Mesendoderm (in vitro differentiated cells): ENCODE results near the gene TAOK3.

Experiments
- DNase-seq: peaks from one replicate; pipeline ENCODE4 v3.0.0; 2013
- H2AK5ac ChIP-seq: 2 replicates; pipeline ENCODE4 v1.6.1; 2013; ENCODE audit warnings: low read length, inconsistent platforms
- H2BK120ac ChIP-seq: 2 replicates; pipeline ENCODE4 v1.6.1; 2013; ENCODE audit warnings: low read depth, mild to moderate bottlenecking, low read length, moderate library complexity, mixed read lengths
- H2BK15ac ChIP-seq: replicated peaks from 2 replicates; pipeline ENCODE4 v1.6.1; 2013; ENCODE audit warnings: low read depth, mild to moderate bottlenecking, moderate library complexity
- H2BK5ac ChIP-seq: 2 replicates; pipeline ENCODE4 v1.6.1; 2013; ENCODE audit warnings: low read length, inconsistent platforms
- H3K18ac ChIP-seq: 2 replicates; pipeline ENCODE4 v1.6.1; 2013; ENCODE audit warnings: mild to moderate bottlenecking, low read length, mixed read lengths
- H3K23ac ChIP-seq: one replicate; pipeline ENCODE4 v1.6.1; 2013; ENCODE audit warnings: low read length
- H3K27ac ChIP-seq: 2 replicates; pipeline ENCODE4 v1.5.1; 2013; ENCODE audit warnings: low read depth, mild to moderate bottlenecking, inconsistent platforms, low read length, moderate library complexity
- H3K27me3 ChIP-seq: 2 replicates; pipeline ENCODE4 v1.6.1; 2013; ENCODE audit warnings: low read length, control low read depth, mild to moderate bottlenecking, inconsistent platforms; ENCODE audit not compliant: insufficient read depth, poor library complexity
- H3K36me3 ChIP-seq: 2 replicates; pipeline ENCODE4 v1.6.1; 2013; ENCODE audit warnings: low read length, inconsistent platforms; ENCODE audit not compliant: control insufficient read depth, insufficient read depth
- H3K4ac ChIP-seq: one replicate; pipeline ENCODE4 v1.6.1; 2013; ENCODE audit warnings: low read depth, mild to moderate bottlenecking, low read length, moderate library complexity
- H3K4me1 ChIP-seq: 2 replicates; pipeline ENCODE4 v1.6.1; 2013; ENCODE audit warnings: low read depth, low read length, inconsistent platforms; ENCODE audit not compliant: control insufficient read depth
- H3K4me2 ChIP-seq: 2 replicates; pipeline ENCODE4 v1.6.1; 2013; ENCODE audit warnings: low read length
- H3K4me3 ChIP-seq: 2 replicates; pipeline ENCODE4 v1.5.1; 2013; ENCODE audit warnings: mild to moderate bottlenecking, low read length
- H3K56ac ChIP-seq: one replicate; pipeline ENCODE4 v1.6.1; 2013; ENCODE audit warnings: low read length
- H3K79me1 ChIP-seq: 2 replicates; pipeline ENCODE4 v1.6.1; 2013; ENCODE audit warnings: low read length, inconsistent platforms
- H3K79me2 ChIP-seq: 2 replicates; pipeline ENCODE4 v1.6.1; 2013; ENCODE audit warnings: mild to moderate bottlenecking, low read length; ENCODE audit not compliant: control insufficient read depth, insufficient read depth
- H3K9ac ChIP-seq: 2 replicates; pipeline ENCODE4 v1.6.1; 2013; ENCODE audit warnings: low read length, inconsistent platforms
- H4K5ac ChIP-seq: one replicate; pipeline ENCODE4 v1.6.1; 2013; ENCODE audit warnings: low read length
- H4K8ac ChIP-seq: one replicate; pipeline ENCODE4 v1.6.1; 2013; ENCODE audit warnings: low read depth, mild to moderate bottlenecking, control low read depth, low read length, moderate library complexity
- WGBS: extraction: QIAGEN DNeasy Blood & Tissue Kit; methylation state at CpG from one replicate; pipeline ENCODE4 v1.1.7; 2013; ENCODE audit warnings: low lambda C conversion rate, missing lambda C conversion rate; ENCODE audit not compliant: insufficient coverage; ENCODE audit errors: extremely low coverage; 5-methylcytosine and 5-hydroxymethylcytosine counted together

TAOK3 gene

DNA sequence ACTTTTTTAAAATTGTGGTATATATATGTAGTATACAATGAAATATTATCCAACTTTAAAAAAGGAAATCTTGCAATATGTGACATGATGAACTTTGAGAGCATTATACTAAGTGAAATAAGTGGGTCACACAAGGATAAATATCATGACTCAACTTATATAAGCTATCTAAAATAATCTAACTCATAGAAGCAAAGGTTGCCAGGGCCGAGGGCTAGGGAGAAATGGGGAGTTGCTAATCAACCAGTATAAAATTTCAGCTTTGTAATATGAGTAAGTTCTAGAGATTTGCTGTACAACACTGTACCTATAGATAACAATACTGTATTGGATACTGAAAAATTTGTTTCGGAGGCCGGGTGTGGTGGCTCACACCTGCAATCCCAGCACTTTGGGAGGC, 38.5 kb downstream of the TAOK3 start:
- Histone ChIP-seq H2BK15ac (no peak overlapping the region), H3K4me1 (peaks cover 3% of the 10 kb centered on the region), H3K4ac (no peak overlapping the region), H3K4me3 (no peak overlapping the region), H3K79me1 (no peaks in the 10 kb centered on the region), H4K5ac (no peak overlapping the region), H3K27me3 (no peaks in the 10 kb centered on the region), H2AK5ac (no peak overlapping the region), H2BK120ac (no peak overlapping the region), H3K23ac (no peak overlapping the region), H2BK5ac (no peak overlapping the region), H4K8ac (no peak overlapping the region), H3K18ac (no peak overlapping the region), H3K36me3 (no peaks in the 10 kb centered on the region), H3K79me2 (no peaks in the 10 kb centered on the region), H3K9ac (no peak overlapping the region), H3K27ac (no peak overlapping the region), H3K4me2 (no peak overlapping the region), H3K56ac (no peak overlapping the region)
- WGBS, result no CpG with 5 or more reads among the region's 3 CpGs
- no peak for DNase-seq

GRCh38 chr12:118332511-118332910, 40.2 kb downstream of the TAOK3 start:
- Histone ChIP-seq H4K5ac (no peak overlapping the region), H3K79me1 (no peaks in the 10 kb centered on the region), H4K8ac (no peak overlapping the region), H3K18ac (no peak overlapping the region), H3K4me1 (no peaks in the 10 kb centered on the region), H3K27ac (no peak overlapping the region), H2BK120ac (no peak overlapping the region), H3K23ac (no peak overlapping the region), H2BK15ac (no peak overlapping the region), H3K4me2 (no peak overlapping the region), H3K36me3 (no peaks in the 10 kb centered on the region), H3K27me3 (no peaks in the 10 kb centered on the region), H2AK5ac (no peak overlapping the region), H3K56ac (no peak overlapping the region), H3K4ac (no peak overlapping the region), H2BK5ac (no peak overlapping the region), H3K79me2 (no peaks in the 10 kb centered on the region), H3K4me3 (no peak overlapping the region), H3K9ac (no peak overlapping the region)
- no CpG with 5 or more reads among the region's 4 CpGs for WGBS
- no peak for DNase-seq

GRCh38 chr12:118330421-118331018, 42.2 kb downstream of the TAOK3 start:
- H3K27ac ChIP-seq, result no peak overlapping the region
- no peak overlapping the region for H2BK5ac ChIP-seq
- no peaks in the 10 kb centered on the region for H3K79me1 ChIP-seq
- H3K4ac ChIP-seq, result no peak overlapping the region
- H3K56ac ChIP-seq, result no peak overlapping the region
- H2BK15ac ChIP-seq, result no peak overlapping the region
- H3K36me3 ChIP-seq, result no peaks in the 10 kb centered on the region
- no peaks in the 10 kb centered on the region for H3K79me2 ChIP-seq
- no peaks in the 10 kb centered on the region for H3K4me1 ChIP-seq
- H3K4me2 ChIP-seq, result no peak overlapping the region
- H4K8ac ChIP-seq, result no peak overlapping the region
- no peak overlapping the region for H2BK120ac ChIP-seq
- no peak for DNase-seq
- H3K18ac ChIP-seq, result no peak overlapping the region
- WGBS, result no CpG with 5 or more reads among the region's 3 CpGs
- no peak overlapping the region for H3K23ac ChIP-seq
- H2AK5ac ChIP-seq, result no peak overlapping the region
- no peak overlapping the region for H4K5ac ChIP-seq
- no peaks in the 10 kb centered on the region for H3K27me3 ChIP-seq
- H3K4me3 ChIP-seq, result no peak overlapping the region
- no peak overlapping the region for H3K9ac ChIP-seq

GRCh38 chr12:118328486-118329330, 44.0 kb downstream of the TAOK3 start:
- H2BK5ac ChIP-seq, result no peak overlapping the region

GRCh38 chr12:118327391-118327790, 45.3 kb downstream of the TAOK3 start:
- H3K79me2 ChIP-seq, result no peaks in the 10 kb centered on the region
- H3K18ac ChIP-seq, result no peak overlapping the region
- no peak overlapping the region for H2BK15ac ChIP-seq
- H3K36me3 ChIP-seq, result no peaks in the 10 kb centered on the region
- no peak overlapping the region for H3K56ac ChIP-seq
- H3K23ac ChIP-seq, result no peak overlapping the region
- no peak overlapping the region for H4K5ac ChIP-seq
- H4K8ac ChIP-seq, result no peak overlapping the region
- no peak for DNase-seq
- H3K4me2 ChIP-seq, result no peak overlapping the region
- no peak overlapping the region for H2AK5ac ChIP-seq
- no peak overlapping the region for H3K9ac ChIP-seq
- no peaks in the 10 kb centered on the region for H3K79me1 ChIP-seq
- no peaks in the 10 kb centered on the region for H3K4me1 ChIP-seq
- H2BK5ac ChIP-seq, result no peak overlapping the region
- H3K4me3 ChIP-seq, result no peak overlapping the region
- no peak overlapping the region for H3K27ac ChIP-seq
- H2BK120ac ChIP-seq, result no peak overlapping the region
- no peaks in the 10 kb centered on the region for H3K27me3 ChIP-seq
- H3K4ac ChIP-seq, result no peak overlapping the region

More at GRCh38 chr12:118328486-118329330, 44.0 kb downstream of the TAOK3 start:
- no peaks in the 10 kb centered on the region for H3K36me3 ChIP-seq
- H3K18ac ChIP-seq, result no peak overlapping the region
- H2BK120ac ChIP-seq, result no peak overlapping the region
- H3K23ac ChIP-seq, result no peak overlapping the region
- H3K27me3 ChIP-seq, result no peaks in the 10 kb centered on the region
- no peaks in the 10 kb centered on the region for H3K79me1 ChIP-seq
- H4K8ac ChIP-seq, result no peak overlapping the region
- no peaks in the 10 kb centered on the region for H3K79me2 ChIP-seq
- H4K5ac ChIP-seq, result no peak overlapping the region
- H2BK15ac ChIP-seq, result no peak overlapping the region
- H3K4me1 ChIP-seq, result no peaks in the 10 kb centered on the region
- no peak overlapping the region for H3K4ac ChIP-seq
- H3K27ac ChIP-seq, result no peak overlapping the region
- no peak overlapping the region for H2AK5ac ChIP-seq
- WGBS, result no CpG with 5 or more reads among the region's 3 CpGs
- DNase-seq, result no peak
- H3K4me3 ChIP-seq, result no peak overlapping the region
- H3K4me2 ChIP-seq, result no peak overlapping the region
- H3K9ac ChIP-seq, result no peak overlapping the region
- H3K56ac ChIP-seq, result no peak overlapping the region

DNA sequence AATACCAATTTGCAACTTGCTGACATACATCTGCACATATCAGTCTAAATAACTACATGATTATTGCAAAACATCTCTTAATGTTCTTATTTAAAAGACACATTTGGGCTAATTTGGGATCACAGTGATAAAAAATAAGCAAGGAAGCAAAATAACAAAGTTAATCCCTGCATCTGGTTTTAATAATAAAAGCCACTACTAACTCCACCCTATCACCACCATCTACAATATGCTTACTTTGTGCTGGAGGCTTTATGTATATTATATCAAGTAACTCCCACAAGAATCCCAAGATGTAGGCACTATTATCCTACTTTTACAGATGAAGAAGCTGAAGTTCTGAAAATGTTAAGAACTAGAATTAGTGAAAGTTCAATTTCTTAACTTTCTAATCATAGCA, 45.7 kb downstream of the TAOK3 start:
- H3K27me3 ChIP-seq, result no peaks in the 10 kb centered on the region
- H4K5ac ChIP-seq, result no peak overlapping the region
- no peak overlapping the region for H3K18ac ChIP-seq
- H2BK15ac ChIP-seq, result no peak overlapping the region
- no peak overlapping the region for H3K23ac ChIP-seq
- no peak overlapping the region for H3K56ac ChIP-seq
- H3K79me2 ChIP-seq, result no peaks in the 10 kb centered on the region
- DNase-seq, result no peak
- H3K36me3 ChIP-seq, result no peaks in the 10 kb centered on the region
- H4K8ac ChIP-seq, result no peak overlapping the region
- H3K4me3 ChIP-seq, result no peak overlapping the region
- H3K4me2 ChIP-seq, result no peak overlapping the region
- no peak overlapping the region for H2BK120ac ChIP-seq
- no peak overlapping the region for H3K4ac ChIP-seq
- H2BK5ac ChIP-seq, result no peak overlapping the region
- no peak overlapping the region for H3K9ac ChIP-seq
- H3K27ac ChIP-seq, result no peak overlapping the region
- no peaks in the 10 kb centered on the region for H3K4me1 ChIP-seq
- H3K79me1 ChIP-seq, result no peaks in the 10 kb centered on the region
- no peak overlapping the region for H2AK5ac ChIP-seq
